GM18519 (cell line): ENCODE results near the gene DNAH17.

Source experiments
- ATAC-seq: cut with Tn5 transposase; IDR thresholded peaks from one replicate; pipeline ENCODE4 v1.9.1; 2021; ENCODE audit warnings: mild to moderate bottlenecking, moderate library complexity; ENCODE audit not compliant: unreplicated experiment, low FRiP score

Gene DNAH17

GRCh38 chr17:78501241-78502036 lies 75.8 kb downstream of the DNAH17 start:
- no peak for ATAC-seq

- ATAC-seq = no peak
These were observed 76.4 kb downstream of the DNAH17 start for GRCh38 chr17:78500806-78501205.

GRCh38 chr17:78499715-78500540 lies 77.3 kb downstream of the DNAH17 start:
- ATAC-seq = no peak

- ATAC-seq = no peak
These were observed 78.3 kb downstream of the DNAH17 start for GRCh38 chr17:78498848-78499247.

GRCh38 chr17:78497115-78497540 lies 80.1 kb downstream of the DNAH17 start:
- ATAC-seq = no peak

- no peak for ATAC-seq
These were observed 80.9 kb downstream of the DNAH17 start for GRCh38 chr17:78496311-78496710.

- ATAC-seq = no peak
These were observed 81.6 kb downstream of the DNAH17 start for GRCh38 chr17:78495634-78496033.

GRCh38 chr17:78494696-78495330 lies 82.4 kb downstream of the DNAH17 start:
- no peak for ATAC-seq

GRCh38 chr17:78493853-78494695 lies 83.1 kb downstream of the DNAH17 start:
- no peak for ATAC-seq

- no peak for ATAC-seq
These were observed 83.7 kb downstream of the DNAH17 start for GRCh38 chr17:78493450-78493849.

- ATAC-seq = no peak
These were observed 84.9 kb downstream of the DNAH17 start for GRCh38 chr17:78492116-78492799.

GRCh38 chr17:78491236-78492115 lies 85.7 kb downstream of the DNAH17 start:
- no peak for ATAC-seq

GRCh38 chr17:78490673-78491072 lies 86.5 kb downstream of the DNAH17 start:
- ATAC-seq = no peak

GRCh38 chr17:78490156-78490555 lies 87.0 kb downstream of the DNAH17 start:
- no peak for ATAC-seq

GRCh38 chr17:78488867-78489634 lies 88.1 kb downstream of the DNAH17 start:
- no peak for ATAC-seq

- ATAC-seq = no peak
These were observed 89.0 kb downstream of the DNAH17 start for GRCh38 chr17:78488156-78488555.

- no peak for ATAC-seq
These were observed 90.1 kb downstream of the DNAH17 start for GRCh38 chr17:78486946-78487680.
